A549 treated with ZK216348 at 1 μM for 4 hours (cell line): ENCODE data around the gene HHLA2. TPM values are rescaled to one million over a fixed set of nuclear protein-coding genes. Genes with fewer than 3 reads are reported as not detected.

Experiments used
- total RNA-seq: library from RNA; stranded (reverse); fragments of 200-300 nt; extraction: Qiagen RNA extraction; gene quantifications from 5 replicates; pipeline ENCODE4 v1.2.3, GENCODE V29; 2022; ENCODE audit warnings: low read depth

HHLA2 gene, protein sequence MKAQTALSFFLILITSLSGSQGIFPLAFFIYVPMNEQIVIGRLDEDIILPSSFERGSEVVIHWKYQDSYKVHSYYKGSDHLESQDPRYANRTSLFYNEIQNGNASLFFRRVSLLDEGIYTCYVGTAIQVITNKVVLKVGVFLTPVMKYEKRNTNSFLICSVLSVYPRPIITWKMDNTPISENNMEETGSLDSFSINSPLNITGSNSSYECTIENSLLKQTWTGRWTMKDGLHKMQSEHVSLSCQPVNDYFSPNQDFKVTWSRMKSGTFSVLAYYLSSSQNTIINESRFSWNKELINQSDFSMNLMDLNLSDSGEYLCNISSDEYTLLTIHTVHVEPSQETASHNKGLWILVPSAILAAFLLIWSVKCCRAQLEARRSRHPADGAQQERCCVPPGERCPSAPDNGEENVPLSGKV
- 0.07 to 0.15 TPM in 2 of 5 replicates, not detected in the others for total RNA-seq

DNA sequence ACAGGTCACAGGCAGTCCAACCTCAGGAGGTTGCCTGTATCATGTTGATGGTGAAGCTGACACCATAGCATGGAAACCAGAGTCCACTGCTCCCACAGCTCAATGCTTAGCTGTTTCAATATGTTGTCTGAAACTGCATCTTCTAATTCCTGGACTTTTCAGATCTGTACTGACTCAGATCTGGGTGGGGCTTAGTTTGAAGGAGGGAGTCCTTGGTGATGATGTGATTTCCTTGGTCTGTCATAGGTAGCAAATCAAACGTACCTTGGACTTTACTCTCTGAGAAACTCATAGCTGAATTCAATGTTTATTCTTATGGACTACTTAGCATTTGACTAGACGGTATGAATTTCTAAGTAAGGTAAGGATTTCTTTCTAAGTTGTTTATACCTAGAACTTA is at the start of gene HHLA2:
Gene HHLA2, plus strand, starts transcription at position 310 of the 400 bp plus-strand sequence. CDS start 55,266 bp downstream, outside the sequence.

Other genes with a start within 250 kb of the HHLA2 start
- gene CD47, start 205.5 kb upstream of the HHLA2 start, total RNA-seq = 31.6 to 40.7 TPM (median 39.4 TPM) in 5 replicates
- 34.1 to 51.3 TPM (median 40.3 TPM) in 5 replicates for gene IFT57, start 74.1 kb upstream of the HHLA2 start, total RNA-seq
- gene MYH15, start 214.0 kb downstream of the HHLA2 start, total RNA-seq = 0.12 to 0.23 TPM (median 0.15 TPM) in 5 replicates